Neural cell (in vitro differentiated cells): ENCODE results near the gene PDE7B. TPM values are rescaled to one million over a fixed set of nuclear protein-coding genes. Genes with fewer than 3 reads are reported as not detected.

Experiments used
- H2AFZ ChIP-seq: fragments of 200-600, 300-800 bp; sonication (generic), shearing (Covaris generic); 2 replicates; pipeline ENCODE4 v1.6.0; 2014; ENCODE audit warnings: low read depth, mild to moderate bottlenecking, antibody characterized with exemption, low read length, moderate library complexity
- H3F3A ChIP-seq: fragments of 200-600 bp; shearing (Covaris generic); 2 replicates; pipeline ENCODE4 v1.6.1; 2016; ENCODE audit warnings: mild to moderate bottlenecking, moderate library complexity, mixed read lengths, antibody characterized with exemption, low read length; ENCODE audit not compliant: insufficient read depth, poor library complexity, severe bottlenecking
- H3K27ac ChIP-seq: fragments of 200-600, 300-800 bp; sonication (generic), shearing (Covaris generic); 2 replicates; pipeline ENCODE4 v1.5.1; 2014; ENCODE audit warnings: mild to moderate bottlenecking, low read length, moderate library complexity
- H3K27me3 ChIP-seq: fragments of 300-800, 200-600 bp; sonication (generic), shearing (Covaris generic); 2 replicates; pipeline ENCODE4 v1.6.0; 2014; ENCODE audit warnings: mild to moderate bottlenecking, low read depth, low read length, moderate library complexity; ENCODE audit not compliant: insufficient read depth
- H3K36me3 ChIP-seq: fragments of 300-800, 200-600 bp; sonication (generic), shearing (Covaris generic); 2 replicates; pipeline ENCODE4 v1.5.1; 2014; ENCODE audit warnings: mild to moderate bottlenecking, antibody characterized with exemption, low read length, moderate library complexity; ENCODE audit not compliant: insufficient read depth
- H3K4me2 ChIP-seq: fragments of 300-800, 200-600 bp; sonication (generic), shearing (Covaris generic); 2 replicates; pipeline ENCODE4 v1.6.0; 2014; ENCODE audit warnings: mild to moderate bottlenecking, low read length
- H3K4me3 ChIP-seq: fragments of 300-800, 200-600 bp; sonication (generic), shearing (Covaris generic); 2 replicates; pipeline ENCODE4 v1.5.1; 2014; ENCODE audit warnings: mild to moderate bottlenecking, low read length, moderate library complexity
- H3K79me2 ChIP-seq: fragments of 200-600 bp; shearing (Covaris generic); replicated peaks from 2 replicates; pipeline ENCODE4 v1.6.0; 2014; ENCODE audit warnings: mild to moderate bottlenecking, low read length, moderate library complexity; ENCODE audit not compliant: insufficient read depth
- H3K9ac ChIP-seq: fragments of 300-800, 200-600 bp; sonication (generic), shearing (Covaris generic); 2 replicates; pipeline ENCODE4 v1.6.1; 2016; ENCODE audit warnings: mild to moderate bottlenecking, low read length, mixed read lengths
- H3K9me2 ChIP-seq: fragments of 200-600 bp; shearing (Covaris generic); 2 replicates; pipeline ENCODE4 v1.6.1; 2016; ENCODE audit warnings: mild to moderate bottlenecking, low read length, mixed read lengths; ENCODE audit not compliant: insufficient read depth
- H3K9me3 ChIP-seq: fragments of 200-600, 300-800 bp; sonication (generic), shearing (Covaris generic); 2 replicates; pipeline ENCODE4 v1.6.1; 2016; ENCODE audit warnings: mild to moderate bottlenecking, mixed run types, low read length, moderate library complexity, mixed read lengths
- H4K20me1 ChIP-seq: fragments of 200-600 bp; shearing (Covaris generic); 2 replicates; pipeline ENCODE4 v1.6.1; 2016; ENCODE audit warnings: mild to moderate bottlenecking, mixed run types; ENCODE audit not compliant: insufficient read depth
- CTCF ChIP-seq: fragments of 450-650 bp; IDR thresholded peaks from 2 replicates; pipeline ENCODE4 v1.5.1; 2014; ENCODE audit warnings: antibody characterized with exemption, mild to moderate bottlenecking, moderate library complexity; ENCODE audit not compliant: poor library complexity, severe bottlenecking
- EP300 ChIP-seq: fragments of 450-650 bp; conservative IDR thresholded peaks from 2 replicates; pipeline ENCODE4 v1.6.1; 2014; ENCODE audit warnings: antibody characterized with exemption, mild to moderate bottlenecking, moderate library complexity; ENCODE audit not compliant: poor library complexity, severe bottlenecking
- EZH2 ChIP-seq: fragments of 200-600, 300-800 bp; shearing (Covaris generic), sonication (generic); IDR thresholded peaks from 2 replicates; pipeline ENCODE4 v1.6.1; 2014; ENCODE audit warnings: antibody characterized with exemption, low read length, borderline replicate concordance, mild to moderate bottlenecking; ENCODE audit not compliant: insufficient read depth, poor library complexity, severe bottlenecking
- MXI1 ChIP-seq: fragments of 450-650 bp; conservative IDR thresholded peaks from 2 replicates; pipeline ENCODE4 v1.6.1; 2014; ENCODE audit warnings: antibody characterized with exemption, mild to moderate bottlenecking; ENCODE audit not compliant: poor library complexity, severe bottlenecking
- POLR2AphosphoS5 ChIP-seq: IDR thresholded peaks from 2 replicates; pipeline ENCODE4 v1.6.1; 2012
- RAD21 ChIP-seq: fragments of 450-650 bp; conservative IDR thresholded peaks from 2 replicates; pipeline ENCODE4 v1.6.1; 2014; ENCODE audit warnings: antibody characterized with exemption, mild to moderate bottlenecking, moderate library complexity
- REST ChIP-seq: IDR thresholded peaks from 2 replicates; pipeline ENCODE4 v1.6.1; 2012; ENCODE audit warnings: borderline replicate concordance
- SMC3 ChIP-seq: fragments of 450-650 bp; conservative IDR thresholded peaks from 2 replicates; pipeline ENCODE4 v1.6.1; 2014; ENCODE audit warnings: antibody characterized with exemption, mild to moderate bottlenecking, moderate library complexity; ENCODE audit not compliant: poor library complexity
- TAF1 ChIP-seq: IDR thresholded peaks from 2 replicates; pipeline ENCODE4 v1.6.1; 2012; ENCODE audit warnings: low read depth
- polyA plus RNA-seq: library from polyadenylated mRNA; depleted of rRNA; stranded (reverse); fragments of >200 nt; gene quantifications from 2 replicates; pipeline ENCODE4 v1.2.3, GENCODE V29; 2014

PDE7B gene
- polyA plus RNA-seq, 1 donor from 2014 or later = 5.9 TPM

GRCh38 chr6:135935941-135936601 is 84.6 kb downstream of the PDE7B start:
- no peak overlapping the region for H3K4me3 ChIP-seq
- H3K9me3 ChIP-seq = no peaks in the 10 kb centered on the region
- H2AFZ ChIP-seq = no peak overlapping the region
- no peak overlapping the region for H3K4me2 ChIP-seq
- no peak overlapping the region for H3K9ac ChIP-seq
- no peaks in the 10 kb centered on the region for H3K27me3 ChIP-seq
- no peaks in the 10 kb centered on the region for H3F3A ChIP-seq
- no peaks in the 10 kb centered on the region for H3K79me2 ChIP-seq
- H4K20me1 ChIP-seq = no peaks in the 10 kb centered on the region
- no peak overlapping the region for H3K27ac ChIP-seq
- H3K36me3 ChIP-seq = no peaks in the 10 kb centered on the region
- TF ChIP-seq TAF1 = no peak
- TF ChIP-seq POLR2AphosphoS5 = no peak
- TF ChIP-seq EZH2 = no peak
- TF ChIP-seq CTCF = no peak
- no peak for TF ChIP-seq REST
- TF ChIP-seq MXI1 = no peak
- TF ChIP-seq RAD21 = no peak
- no peak for TF ChIP-seq SMC3
- no peaks in the 10 kb centered on the region for H3K9me2 ChIP-seq

- Histone ChIP-seq H3K9me3 (no peaks in the 10 kb centered on the region), H3K27ac (no peak overlapping the region), H3F3A (no peaks in the 10 kb centered on the region), H3K36me3 (no peaks in the 10 kb centered on the region), H3K79me2 (no peaks in the 10 kb centered on the region), H3K4me2 (no peak overlapping the region), H3K9ac (no peak overlapping the region), H3K9me2 (no peaks in the 10 kb centered on the region), H2AFZ (no peak overlapping the region), H3K4me3 (no peak overlapping the region), H3K27me3 (no peaks in the 10 kb centered on the region), H4K20me1 (no peaks in the 10 kb centered on the region)
- no peak for TF ChIP-seq POLR2AphosphoS5
- TF ChIP-seq EP300 = no peak
- no peak for TF ChIP-seq EZH2
- TF ChIP-seq SMC3 = no peak
- no peak for TF ChIP-seq TAF1
Measured at GRCh38 chr6:135936606-135937005, 85.1 kb downstream of the PDE7B start.
